GM23338 (cell line): ENCODE results near the gene CHMP5. TPM values are rescaled to one million over a fixed set of nuclear protein-coding genes. Genes with fewer than 3 reads are reported as not detected.

ENCODE experiments used
- ATAC-seq: fragments of 200-7000 bp; cut with Tn5 transposase; 3 replicates; pipeline ENCODE4 v1.9.1; 2020
- DNase-seq: peaks from one replicate; pipeline ENCODE4 v3.0.0-alpha.2; 2015; ENCODE audit warnings: low spot score
- H2AFZ ChIP-seq: fragments of 200-600 bp; sonication (generic); 2 replicates; pipeline ENCODE4 v1.8.0; 2016; ENCODE audit warnings: antibody characterized with exemption, mild to moderate bottlenecking, moderate library complexity
- H3F3A ChIP-seq: fragments of 200-600 bp; sonication (generic); replicated peaks from 2 replicates; pipeline ENCODE4 v1.8.0; 2017; ENCODE audit warnings: antibody characterized with exemption, mixed run types, low read depth
- H3K27ac ChIP-seq: fragments of 200-600 bp; sonication (generic); 2 replicates; pipeline ENCODE4 v1.6.1; 2016; ENCODE audit warnings: low read depth
- H3K27me3 ChIP-seq: fragments of 200-600 bp; sonication (generic); 2 replicates; pipeline ENCODE4 v1.8.0; 2016; ENCODE audit warnings: mild to moderate bottlenecking, mixed run types, moderate library complexity; ENCODE audit not compliant: insufficient read depth
- H3K36me3 ChIP-seq: fragments of 200-600 bp; sonication (generic); 2 replicates; pipeline ENCODE4 v1.8.0; 2016; ENCODE audit warnings: mild to moderate bottlenecking; ENCODE audit not compliant: insufficient read depth
- H3K4me1 ChIP-seq: fragments of 200-600 bp; sonication (generic); 2 replicates; pipeline ENCODE4 v1.8.0; 2016; ENCODE audit warnings: mild to moderate bottlenecking, moderate library complexity; ENCODE audit not compliant: insufficient read depth
- H3K4me2 ChIP-seq: fragments of 200-600 bp; sonication (generic); 2 replicates; pipeline ENCODE4 v1.7.1; 2017; ENCODE audit warnings: mixed run types
- H3K4me3 ChIP-seq: fragments of 200-600 bp; sonication (generic); 2 replicates; pipeline ENCODE4 v1.6.1; 2016; ENCODE audit warnings: mixed run types
- H3K79me2 ChIP-seq: fragments of 200-600 bp; sonication (generic); replicated peaks from 2 replicates; pipeline ENCODE4 v1.8.0; 2017; ENCODE audit warnings: mild to moderate bottlenecking; ENCODE audit not compliant: insufficient read depth
- H3K9me2 ChIP-seq: fragments of 200-600 bp; sonication (generic); 2 replicates; pipeline ENCODE4 v1.8.0; 2017; ENCODE audit not compliant: insufficient read depth
- H4K20me1 ChIP-seq: fragments of 200-600 bp; sonication (generic); replicated peaks from 2 replicates; pipeline ENCODE4 v1.8.0; 2017; ENCODE audit warnings: mild to moderate bottlenecking; ENCODE audit not compliant: insufficient read depth
- H3K27ac Mint-ChIP-seq: 2 replicates; pipeline ENCODE4 v1.8.0; 2020; ENCODE audit warnings: inconsistent platforms, mild to moderate bottlenecking, moderate library complexity, mixed read lengths
- H3K27me3 Mint-ChIP-seq: 3 replicates; pipeline ENCODE4 v1.8.0; 2022; ENCODE audit warnings: low read depth, mild to moderate bottlenecking, moderate library complexity, mixed read lengths, inconsistent platforms; ENCODE audit not compliant: insufficient read depth, poor library complexity
- H3K36me3 Mint-ChIP-seq: 3 replicates; pipeline ENCODE4 v1.8.0; 2021; ENCODE audit warnings: low read depth, mild to moderate bottlenecking, inconsistent platforms, moderate library complexity, mixed read lengths
- H3K4me1 Mint-ChIP-seq: 3 replicates; pipeline ENCODE4 v1.8.0; 2020; ENCODE audit warnings: mild to moderate bottlenecking, inconsistent platforms, mixed read lengths
- H3K4me3 Mint-ChIP-seq: 3 replicates; pipeline ENCODE4 v1.8.0; 2021; ENCODE audit warnings: moderate library complexity, mild to moderate bottlenecking, inconsistent platforms, mixed read lengths
- H3K9me3 Mint-ChIP-seq: 3 replicates; pipeline ENCODE4 v1.8.0; 2020; ENCODE audit warnings: moderate library complexity, mild to moderate bottlenecking, inconsistent platforms, mixed read lengths
- CREB1 ChIP-seq: fragments of 250-450 bp; sonication (Bioruptor Pico); IDR thresholded peaks from 2 replicates; pipeline ENCODE4 v1.5.0; 2020; ENCODE audit warnings: low read depth, mild to moderate bottlenecking, moderate library complexity
- CTCF ChIP-seq, 2 experiments: fragments of 200-600 bp in 1 of 2; sonication (generic) in 1 of 2; conservative IDR thresholded peaks; 2 replicates each; pipeline versions ENCODE4 v1.5.1 to v1.6.1; 2016 to 2017; ENCODE audit warnings: antibody characterized with exemption in 2 of 2, low read depth in 2 of 2, mild to moderate bottlenecking in 2 of 2, moderate library complexity in 1 of 2
- ETS1 ChIP-seq: IDR thresholded peaks from 2 replicates; pipeline ENCODE4 v1.6.1; 2016; ENCODE audit warnings: antibody characterized with exemption
- JUNB ChIP-seq: IDR thresholded peaks from one replicate; pipeline ENCODE4 v1.6.1; 2016; ENCODE audit warnings: antibody characterized with exemption; ENCODE audit not compliant: unreplicated experiment
- NANOG ChIP-seq: IDR thresholded peaks from 2 replicates; pipeline ENCODE4 v1.6.1; 2016; ENCODE audit warnings: antibody characterized with exemption, borderline replicate concordance
- POLR2AphosphoS5 ChIP-seq: IDR thresholded peaks from 2 replicates; pipeline ENCODE4 v1.6.1; 2016; ENCODE audit warnings: antibody characterized with exemption, low read depth
- REST ChIP-seq: IDR thresholded peaks from one replicate; pipeline ENCODE4 v1.6.1; 2018; ENCODE audit warnings: antibody characterized with exemption; ENCODE audit not compliant: unreplicated experiment
- STAT1 ChIP-seq: IDR thresholded peaks from one replicate; pipeline ENCODE4 v1.6.1; 2016; ENCODE audit warnings: antibody characterized with exemption; ENCODE audit not compliant: unreplicated experiment
- ZNF114 ChIP-seq: fragments of 250-450 bp; sonication (Bioruptor Pico); IDR thresholded peaks from 2 replicates; pipeline ENCODE4 v1.5.0; 2020; ENCODE audit warnings: mild to moderate bottlenecking, moderate library complexity
- polyA plus RNA-seq: library from polyadenylated mRNA; unstranded; fragments of >200 nt; fragmentation: Nextera tagmentation; extraction: Ambion mirVana; gene quantifications from 2 replicates; pipeline ENCODE4 v1.2.1, GENCODE V29; 2016
- total RNA-seq: library from RNA; depleted of rRNA; stranded (reverse); fragments of >200 nt; shearing (Covaris generic); gene quantifications from 2 replicates; pipeline ENCODE4 v1.2.3, GENCODE V29; 2014

CHMP5 gene
- total and polyA plus RNA-seq, 2 experiments from 2014 or later, result 30.9 to 77.8 TPM

- no peak for TF ChIP-seq REST
- TF ChIP-seq ZNF114 (CRISPR knock-in tag), result no peak
- no peak for TF ChIP-seq NANOG
- TF ChIP-seq JUNB, result no peak
Measured at GRCh38 chr9:33320568-33321261, 55.9 kb downstream of the CHMP5 start (continued).

GRCh38 chr9:33329117-33329563 lies 64.3 kb downstream of the CHMP5 start:
- Histone ChIP-seq H3K4me2 (no peak overlapping the region), H4K20me1 (no peaks in the 10 kb centered on the region), H2AFZ (no peak overlapping the region), H3K27me3 (no peaks in the 10 kb centered on the region), H3K27ac (no peak overlapping the region), H3K4me3 (no peak overlapping the region), H3K79me2 (no peaks in the 10 kb centered on the region), H3K36me3 (peaks cover 11% of the 10 kb centered on the region; the same call in 1 of the 2 replicates), H3F3A (no peaks in the 10 kb centered on the region), H3K9me2 (no peaks in the 10 kb centered on the region), H3K4me1 (no peaks in the 10 kb centered on the region)
- Mint-ChIP-seq H3K9me3 (no peaks in the 10 kb centered on the region), H3K27ac (no peak overlapping the region), H3K4me1 (no peaks in the 10 kb centered on the region), H3K27me3 (peaks cover 5% of the 10 kb centered on the region), H3K36me3 (peaks cover 58% of the 10 kb centered on the region), H3K4me3 (no peak overlapping the region)
- DNase-seq, result no peak
- no peak for ATAC-seq
- no peak for TF ChIP-seq REST
- no peak for TF ChIP-seq POLR2AphosphoS5
- TF ChIP-seq ZNF114 (CRISPR knock-in tag), result no peak
- TF ChIP-seq CTCF (conservative IDR thresholded peaks at IDR 0.05; ENCODE audit: low read depth in 2 of 2), result no peak
- no peak for TF ChIP-seq ETS1
- TF ChIP-seq STAT1, result no peak
- TF ChIP-seq CREB1 (CRISPR knock-in tag), result no peak
